H9 (cell line): ENCODE results near the gene KLHL21. TPM values are rescaled to one million over a fixed set of nuclear protein-coding genes. Genes with fewer than 3 reads are reported as not detected.

Source experiments
- DNase-seq: peaks from one replicate; pipeline ENCODE4 v3.0.0-alpha.2; 2017
- H2AFZ ChIP-seq: one replicate; pipeline ENCODE4 v1.6.1; 2013; ENCODE audit warnings: mild to moderate bottlenecking, low read length, control low read depth, moderate library complexity
- H2AK5ac ChIP-seq: 2 replicates; pipeline ENCODE4 v1.6.1; 2013; ENCODE audit warnings: low read length, control low read depth, mixed read lengths; ENCODE audit not compliant: insufficient read length
- H2BK120ac ChIP-seq: one replicate; pipeline ENCODE4 v1.6.1; 2013; ENCODE audit warnings: low read depth, mild to moderate bottlenecking, low read length, control low read depth, inconsistent platforms; ENCODE audit not compliant: poor library complexity, severe bottlenecking
- H2BK12ac ChIP-seq: 2 replicates; pipeline ENCODE4 v1.6.1; 2013; ENCODE audit warnings: low read length, control low read depth, mixed read lengths, low read depth; ENCODE audit not compliant: insufficient read length
- H2BK15ac ChIP-seq: 2 replicates; pipeline ENCODE4 v1.6.1; 2013; ENCODE audit warnings: low read depth, low read length, control low read depth
- H2BK20ac ChIP-seq: one replicate; pipeline ENCODE4 v1.6.1; 2013; ENCODE audit warnings: low read depth, mild to moderate bottlenecking, low read length, control low read depth, inconsistent platforms; ENCODE audit not compliant: poor library complexity, severe bottlenecking
- H2BK5ac ChIP-seq: 2 replicates; pipeline ENCODE4 v1.6.1; 2013; ENCODE audit warnings: low read length, control low read depth, mixed read lengths; ENCODE audit not compliant: insufficient read length
- H3K14ac ChIP-seq: 2 replicates; pipeline ENCODE4 v1.6.1; 2013; ENCODE audit warnings: low read length, control low read depth; ENCODE audit not compliant: insufficient read depth
- H3K18ac ChIP-seq: 2 replicates; pipeline ENCODE4 v1.6.1; 2013; ENCODE audit warnings: low read depth, mild to moderate bottlenecking, mixed read lengths, low read length, control low read depth; ENCODE audit not compliant: insufficient read length
- H3K23ac ChIP-seq: 2 replicates; pipeline ENCODE4 v1.6.1; 2013; ENCODE audit warnings: low read length, control low read depth, mixed read lengths, low read depth; ENCODE audit not compliant: insufficient read length
- H3K23me2 ChIP-seq: 2 replicates; pipeline ENCODE4 v1.6.1; 2013; ENCODE audit warnings: low read depth, mild to moderate bottlenecking, mixed read lengths, low read length, control low read depth; ENCODE audit not compliant: insufficient read length, poor library complexity, severe bottlenecking
- H3K27ac ChIP-seq: 2 replicates; pipeline ENCODE4 v1.5.1; 2013; ENCODE audit warnings: low read length, control low read depth, mixed read lengths, low read depth; ENCODE audit not compliant: insufficient read length
- H3K27me3 ChIP-seq: 2 replicates; pipeline ENCODE4 v1.6.1; 2013; ENCODE audit warnings: low read length, control low read depth, inconsistent platforms; ENCODE audit not compliant: insufficient read depth
- H3K4ac ChIP-seq: 2 replicates; pipeline ENCODE4 v1.6.1; 2013; ENCODE audit warnings: low read depth, mild to moderate bottlenecking, control low read depth, inconsistent platforms, low read length, moderate library complexity
- H3K4me1 ChIP-seq: 2 replicates; pipeline ENCODE4 v1.6.1; 2013; ENCODE audit warnings: low read length, control low read depth, inconsistent platforms; ENCODE audit not compliant: insufficient read depth
- H3K4me2 ChIP-seq: 2 replicates; pipeline ENCODE4 v1.6.1; 2013; ENCODE audit warnings: low read length, control low read depth, mixed read lengths; ENCODE audit not compliant: insufficient read length, insufficient read depth
- H3K56ac ChIP-seq: 2 replicates; pipeline ENCODE4 v1.6.1; 2013; ENCODE audit warnings: low read depth, mild to moderate bottlenecking, mixed read lengths, low read length, control low read depth; ENCODE audit not compliant: insufficient read length
- H3K79me1 ChIP-seq: 2 replicates; pipeline ENCODE4 v1.6.1; 2013; ENCODE audit warnings: low read depth, mild to moderate bottlenecking, moderate library complexity, low read length, control low read depth, inconsistent platforms; ENCODE audit not compliant: insufficient read depth, poor library complexity, severe bottlenecking
- H3K79me2 ChIP-seq: 2 replicates; pipeline ENCODE4 v1.6.1; 2013; ENCODE audit warnings: low read length, control low read depth, inconsistent platforms; ENCODE audit not compliant: insufficient read depth
- H3K9ac ChIP-seq: 2 replicates; pipeline ENCODE4 v1.6.1; 2013; ENCODE audit warnings: low read length, control low read depth, mixed read lengths; ENCODE audit not compliant: insufficient read length; ENCODE audit errors: extremely low read depth
- H3K9me3 ChIP-seq: one replicate; pipeline ENCODE4 v1.6.1; 2013; ENCODE audit warnings: low read depth, low read length, inconsistent platforms; ENCODE audit not compliant: control insufficient read depth
- H3T11ph ChIP-seq: one replicate; pipeline ENCODE4 v1.6.1; 2013; ENCODE audit warnings: mild to moderate bottlenecking, low read length, control low read depth, inconsistent platforms
- H4K20me1 ChIP-seq: one replicate; pipeline ENCODE4 v1.6.1; 2013; ENCODE audit not compliant: control insufficient read depth, insufficient read length, insufficient read depth
- H4K5ac ChIP-seq: 2 replicates; pipeline ENCODE4 v1.6.1; 2013; ENCODE audit warnings: low read depth, mild to moderate bottlenecking, mixed read lengths, low read length, control low read depth; ENCODE audit not compliant: insufficient read length
- H4K8ac ChIP-seq: replicated peaks from 2 replicates; pipeline ENCODE4 v1.6.1; 2013; ENCODE audit warnings: low read length, control low read depth, mixed read lengths, low read depth; ENCODE audit not compliant: insufficient read length
- H4K91ac ChIP-seq: 2 replicates; pipeline ENCODE4 v1.6.1; 2013; ENCODE audit warnings: low read depth, mild to moderate bottlenecking, moderate library complexity, mixed read lengths, low read length, control low read depth; ENCODE audit not compliant: insufficient read length
- H3K27ac Mint-ChIP-seq, 3 experiments: 2 replicates in 2 of 3; 3 replicates in 1 of 3; pipeline ENCODE4 v1.8.0; 2020 to 2021; ENCODE audit warnings: mixed read lengths in 3 of 3, mild to moderate bottlenecking in 1 of 3, moderate library complexity in 1 of 3
- H3K27me3 Mint-ChIP-seq: 2 replicates; pipeline ENCODE4 v1.8.0; 2021; ENCODE audit warnings: low read depth, mild to moderate bottlenecking, moderate library complexity, mixed read lengths
- H3K36me3 Mint-ChIP-seq, 3 experiments: 2 replicates in 2 of 3; 3 replicates in 1 of 3; pipeline ENCODE4 v1.8.0; 2020 to 2021; ENCODE audit warnings: low read depth in 3 of 3, mixed read lengths in 3 of 3; ENCODE audit not compliant: insufficient read depth in 1 of 3
- H3K4me1 Mint-ChIP-seq, 2 experiments: 2 replicates each; pipeline ENCODE4 v1.8.0; 2020; ENCODE audit warnings: mixed read lengths in 2 of 2
- H3K4me3 Mint-ChIP-seq, 2 experiments: 2 replicates in 1 of 2; 3 replicates in 1 of 2; pipeline ENCODE4 v1.8.0; 2020 to 2021; ENCODE audit warnings: mild to moderate bottlenecking in 2 of 2, mixed read lengths in 2 of 2, moderate library complexity in 1 of 2
- H3K9me3 Mint-ChIP-seq, 2 experiments: 2 replicates in 1 of 2; 3 replicates in 1 of 2; pipeline ENCODE4 v1.8.0; 2020; ENCODE audit warnings: mild to moderate bottlenecking in 2 of 2, mixed read lengths in 2 of 2, moderate library complexity in 1 of 2
- WGBS: extraction: QIAGEN DNeasy Blood & Tissue Kit; methylation state at CpG from one replicate; pipeline ENCODE4 v1.1.7; 2013; ENCODE audit warnings: missing lambda C conversion rate, low lambda C conversion rate, mixed read lengths; ENCODE audit not compliant: insufficient read length; ENCODE audit errors: extremely low coverage; 5-methylcytosine and 5-hydroxymethylcytosine counted together
- total RNA-seq: library from RNA; stranded (reverse); gene quantifications from 2 replicates; pipeline ENCODE4 v1.2.1, GENCODE V29; 2021
- TF ChIP-seq, protein P1 (sequence below): fragments of 200-600 bp; sonication (generic); conservative IDR thresholded peaks from 3 replicates; pipeline ENCODE4 v1.8.0; 2021; ENCODE audit warnings: antibody characterized with exemption, mild to moderate bottlenecking

The KLHL21 gene
- total RNA-seq, 1 experiment from 2014 or later: 31.9 TPM

GRCh38 chr1:6582370-6582769, 20.3 kb downstream of the KLHL21 start:
- H3K23me2 ChIP-seq: peaks cover 7% of the 10 kb centered on the region
- H3K4ac ChIP-seq: no peak overlapping the region
- no peaks in the 10 kb centered on the region; the same call in 1 of the 2 replicates for H3K4me1 ChIP-seq
- H3K14ac ChIP-seq: no peak overlapping the region
- H3K18ac ChIP-seq: no peak overlapping the region
- no peak overlapping the region for H2BK120ac ChIP-seq
- H3K9me3 ChIP-seq: no peaks in the 10 kb centered on the region
- H2AK5ac ChIP-seq: no peak overlapping the region
- no peak overlapping the region for H3K27ac ChIP-seq
- peaks cover 15 to 18% of the 10 kb centered on the region in 2 experiments for H3K4me1 Mint-ChIP-seq
- no peak overlapping the region for H2BK5ac ChIP-seq
- no peak overlapping the region for H3K23ac ChIP-seq
- H3K79me2 ChIP-seq: no peaks in the 10 kb centered on the region
- no peak overlapping the region for H2BK15ac ChIP-seq
- H4K5ac ChIP-seq: no peak overlapping the region
- H3K9ac ChIP-seq: no peak overlapping the region
- H3K4me3 Mint-ChIP-seq: no peak overlapping the region; a peak in 1 of 5 replicates
- no peak overlapping the region for H2BK12ac ChIP-seq
- no CpG with 5 or more reads among the region's 1 CpG for WGBS
- H3K27me3 ChIP-seq: no peaks in the 10 kb centered on the region
- no peak overlapping the region for H2AFZ ChIP-seq
- H3T11ph ChIP-seq: no peak overlapping the region
- no peak overlapping the region for H3K27ac Mint-ChIP-seq
- H2BK20ac ChIP-seq: no peak overlapping the region
- TF ChIP-seq, protein P1, sequence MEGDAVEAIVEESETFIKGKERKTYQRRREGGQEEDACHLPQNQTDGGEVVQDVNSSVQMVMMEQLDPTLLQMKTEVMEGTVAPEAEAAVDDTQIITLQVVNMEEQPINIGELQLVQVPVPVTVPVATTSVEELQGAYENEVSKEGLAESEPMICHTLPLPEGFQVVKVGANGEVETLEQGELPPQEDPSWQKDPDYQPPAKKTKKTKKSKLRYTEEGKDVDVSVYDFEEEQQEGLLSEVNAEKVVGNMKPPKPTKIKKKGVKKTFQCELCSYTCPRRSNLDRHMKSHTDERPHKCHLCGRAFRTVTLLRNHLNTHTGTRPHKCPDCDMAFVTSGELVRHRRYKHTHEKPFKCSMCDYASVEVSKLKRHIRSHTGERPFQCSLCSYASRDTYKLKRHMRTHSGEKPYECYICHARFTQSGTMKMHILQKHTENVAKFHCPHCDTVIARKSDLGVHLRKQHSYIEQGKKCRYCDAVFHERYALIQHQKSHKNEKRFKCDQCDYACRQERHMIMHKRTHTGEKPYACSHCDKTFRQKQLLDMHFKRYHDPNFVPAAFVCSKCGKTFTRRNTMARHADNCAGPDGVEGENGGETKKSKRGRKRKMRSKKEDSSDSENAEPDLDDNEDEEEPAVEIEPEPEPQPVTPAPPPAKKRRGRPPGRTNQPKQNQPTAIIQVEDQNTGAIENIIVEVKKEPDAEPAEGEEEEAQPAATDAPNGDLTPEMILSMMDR: no peak
- no peak overlapping the region for H4K8ac ChIP-seq
- no peaks in the 10 kb centered on the region; a peak in 1 of 5 replicates for H3K9me3 Mint-ChIP-seq
- H3K36me3 Mint-ChIP-seq: peaks cover 0 to 15% (median 2%) of the 10 kb centered on the region in 3 experiments; a peak in 4 of 7 replicates
- no peak for DNase-seq
- no peaks in the 10 kb centered on the region for H4K20me1 ChIP-seq
- no peak overlapping the region for H4K91ac ChIP-seq
- no peak overlapping the region for H3K4me2 ChIP-seq
- H3K27me3 Mint-ChIP-seq: no peaks in the 10 kb centered on the region
- H3K79me1 ChIP-seq: peaks cover 4% of the 10 kb centered on the region
- no peak overlapping the region for H3K56ac ChIP-seq
